ENCODE measurements around the gene TASOR2.

- TF ChIP-seq, protein P1, sequence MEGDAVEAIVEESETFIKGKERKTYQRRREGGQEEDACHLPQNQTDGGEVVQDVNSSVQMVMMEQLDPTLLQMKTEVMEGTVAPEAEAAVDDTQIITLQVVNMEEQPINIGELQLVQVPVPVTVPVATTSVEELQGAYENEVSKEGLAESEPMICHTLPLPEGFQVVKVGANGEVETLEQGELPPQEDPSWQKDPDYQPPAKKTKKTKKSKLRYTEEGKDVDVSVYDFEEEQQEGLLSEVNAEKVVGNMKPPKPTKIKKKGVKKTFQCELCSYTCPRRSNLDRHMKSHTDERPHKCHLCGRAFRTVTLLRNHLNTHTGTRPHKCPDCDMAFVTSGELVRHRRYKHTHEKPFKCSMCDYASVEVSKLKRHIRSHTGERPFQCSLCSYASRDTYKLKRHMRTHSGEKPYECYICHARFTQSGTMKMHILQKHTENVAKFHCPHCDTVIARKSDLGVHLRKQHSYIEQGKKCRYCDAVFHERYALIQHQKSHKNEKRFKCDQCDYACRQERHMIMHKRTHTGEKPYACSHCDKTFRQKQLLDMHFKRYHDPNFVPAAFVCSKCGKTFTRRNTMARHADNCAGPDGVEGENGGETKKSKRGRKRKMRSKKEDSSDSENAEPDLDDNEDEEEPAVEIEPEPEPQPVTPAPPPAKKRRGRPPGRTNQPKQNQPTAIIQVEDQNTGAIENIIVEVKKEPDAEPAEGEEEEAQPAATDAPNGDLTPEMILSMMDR (IDR thresholded peaks at IDR 0.05; ENCODE audit: extremely low read depth in 1 of 2, insufficient read depth in 1 of 2, low read depth in 1 of 2, low read length in 2 of 2): no peak
- TF ChIP-seq POLR2AphosphoS5 (IDR thresholded peaks at IDR 0.05; ENCODE audit: insufficient read depth, low read depth, low read length) (no peak), POLR2A (IDR thresholded peaks at IDR 0.05; ENCODE audit: low read depth, low read length) (peak; percentile 54)
Measured at GRCh38 chr10:5666008-5666840, 18.4 kb upstream of the TASOR2 start, which contains the start of gene ASB13.
